Hepatocyte (in vitro differentiated cells): ENCODE results near the gene HECW1.

Experiments used
- EZH2 ChIP-seq: fragments of 200-600 bp; sonication (generic); IDR thresholded peaks from 2 replicates; pipeline ENCODE4 v1.6.1; 2016; ENCODE audit warnings: antibody characterized with exemption, mild to moderate bottlenecking, borderline replicate concordance
- EZH2phosphoT487 ChIP-seq: fragments of 200-600 bp; sonication (generic); IDR thresholded peaks from one replicate; pipeline ENCODE4 v1.6.1; 2018; ENCODE audit warnings: antibody characterized with exemption, mild to moderate bottlenecking, low read depth, moderate library complexity; ENCODE audit not compliant: unreplicated experiment, severe bottlenecking
- TF ChIP-seq, protein P1 (sequence below): fragments of 200-600 bp; sonication (generic); IDR thresholded peaks from 2 replicates; pipeline ENCODE4 v1.5.1; 2016; ENCODE audit warnings: antibody characterized with exemption, mild to moderate bottlenecking; ENCODE audit not compliant: poor library complexity

DNA sequence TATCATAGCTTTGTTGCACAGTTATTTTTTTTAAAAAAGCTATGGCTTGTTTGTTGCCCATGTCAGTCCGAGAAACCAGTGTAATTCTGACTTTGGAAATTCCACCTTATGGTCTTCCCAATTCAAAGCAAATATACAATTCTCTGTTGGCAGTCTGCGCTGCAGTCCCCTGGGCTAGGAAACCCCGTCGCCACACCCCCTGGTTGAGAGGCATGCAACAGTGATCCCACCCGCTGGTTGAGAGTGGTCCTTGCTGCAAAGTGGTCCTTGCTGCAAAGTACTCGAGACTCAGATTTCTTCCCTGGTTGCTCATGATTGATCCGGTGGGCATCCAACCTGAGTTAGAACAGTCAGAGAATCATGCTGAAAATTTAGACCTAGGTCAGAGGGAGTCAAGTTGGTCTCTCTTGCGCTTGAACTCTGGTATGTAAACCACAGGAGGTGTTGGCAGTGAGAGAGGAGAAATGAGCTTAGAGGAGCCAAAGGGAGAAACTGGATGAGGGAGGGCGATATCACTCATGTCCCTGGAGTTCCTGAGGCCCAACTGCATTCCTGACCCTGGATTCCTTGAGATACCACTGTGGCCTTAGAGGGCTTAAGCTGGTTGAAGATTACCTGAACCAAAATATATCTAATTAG lies 425.4 kb downstream of the HECW1 start:
- TF ChIP-seq, protein P1, sequence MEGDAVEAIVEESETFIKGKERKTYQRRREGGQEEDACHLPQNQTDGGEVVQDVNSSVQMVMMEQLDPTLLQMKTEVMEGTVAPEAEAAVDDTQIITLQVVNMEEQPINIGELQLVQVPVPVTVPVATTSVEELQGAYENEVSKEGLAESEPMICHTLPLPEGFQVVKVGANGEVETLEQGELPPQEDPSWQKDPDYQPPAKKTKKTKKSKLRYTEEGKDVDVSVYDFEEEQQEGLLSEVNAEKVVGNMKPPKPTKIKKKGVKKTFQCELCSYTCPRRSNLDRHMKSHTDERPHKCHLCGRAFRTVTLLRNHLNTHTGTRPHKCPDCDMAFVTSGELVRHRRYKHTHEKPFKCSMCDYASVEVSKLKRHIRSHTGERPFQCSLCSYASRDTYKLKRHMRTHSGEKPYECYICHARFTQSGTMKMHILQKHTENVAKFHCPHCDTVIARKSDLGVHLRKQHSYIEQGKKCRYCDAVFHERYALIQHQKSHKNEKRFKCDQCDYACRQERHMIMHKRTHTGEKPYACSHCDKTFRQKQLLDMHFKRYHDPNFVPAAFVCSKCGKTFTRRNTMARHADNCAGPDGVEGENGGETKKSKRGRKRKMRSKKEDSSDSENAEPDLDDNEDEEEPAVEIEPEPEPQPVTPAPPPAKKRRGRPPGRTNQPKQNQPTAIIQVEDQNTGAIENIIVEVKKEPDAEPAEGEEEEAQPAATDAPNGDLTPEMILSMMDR: no peak
- no peak for TF ChIP-seq EZH2phosphoT487
- no peak for TF ChIP-seq EZH2
